Measurements from ENCODE around the gene GALNT10.
A peak's percentile ranks its signal among the peaks of the same experiment; 100 is the strongest.

Gene GALNT10

GRCh38 chr5:154391788-154392187 is 201.3 kb downstream of the GALNT10 start:
- DNase-seq, result no peak

GRCh38 chr5:154393850-154394249 is 203.3 kb downstream of the GALNT10 start:
- DNase-seq, result no peak

- no peak for DNase-seq
Observed at GRCh38 chr5:154394307-154394706, 203.8 kb downstream of the GALNT10 start.

- DNase-seq, result no peak
Observed at GRCh38 chr5:154395407-154396106, 205.0 kb downstream of the GALNT10 start.

GRCh38 chr5:154396128-154396527 is 205.6 kb downstream of the GALNT10 start:
- DNase-seq, result no peak

GRCh38 chr5:154397652-154398406 is 207.3 kb downstream of the GALNT10 start:
- DNase-seq, result no peak

- DNase-seq, result no peak
Observed at GRCh38 chr5:154400678-154401077, 210.1 kb downstream of the GALNT10 start.

- DNase-seq, result no peak
Observed at GRCh38 chr5:154401355-154401754, 210.8 kb downstream of the GALNT10 start.

- DNase-seq, result no peak
Observed at GRCh38 chr5:154401931-154402330, 211.4 kb downstream of the GALNT10 start.

GRCh38 chr5:154402611-154403010 is 212.1 kb downstream of the GALNT10 start:
- no peak for DNase-seq

GRCh38 chr5:154403234-154403633 is 212.7 kb downstream of the GALNT10 start:
- no peak for DNase-seq

- DNase-seq, result no peak
Observed at GRCh38 chr5:154403776-154404387, 213.3 kb downstream of the GALNT10 start.

GRCh38 chr5:154405078-154405792 is 214.7 kb downstream of the GALNT10 start:
- peak; percentile 56 for DNase-seq

GRCh38 chr5:154406231-154406630 is 215.7 kb downstream of the GALNT10 start:
- no peak for DNase-seq

- no peak for DNase-seq
Observed at GRCh38 chr5:154406826-154407225, 216.3 kb downstream of the GALNT10 start.

- DNase-seq, result no peak
Observed at GRCh38 chr5:154408811-154409210, 218.3 kb downstream of the GALNT10 start.

GRCh38 chr5:154409230-154409840 is 218.8 kb downstream of the GALNT10 start:
- no peak for DNase-seq

GRCh38 chr5:154410008-154410407 is 219.5 kb downstream of the GALNT10 start:
- DNase-seq, result no peak

GRCh38 chr5:154410786-154411185 is 220.3 kb downstream of the GALNT10 start:
- no peak for DNase-seq

GRCh38 chr5:154411338-154411737 is 220.8 kb downstream of the GALNT10 start:
- DNase-seq, result no peak

- no peak for DNase-seq
Observed at GRCh38 chr5:154412316-154412715, 221.8 kb downstream of the GALNT10 start.

- no peak for DNase-seq
Observed at GRCh38 chr5:154412925-154413324, 222.4 kb downstream of the GALNT10 start.

GRCh38 chr5:154415114-154415513 is 224.6 kb downstream of the GALNT10 start:
- DNase-seq, result no peak

All from CD4-positive, alpha-beta T cell treated with Interferon gamma for 1 hour (primary cell).